Measurements from ENCODE around the gene ANKIB1. TPM values are rescaled to one million over a fixed set of nuclear protein-coding genes. Genes with fewer than 3 reads are reported as not detected.
A peak's percentile ranks its signal among the peaks of the same experiment; 100 is the strongest.
"Not testable (repeated sequence)": the region's sequence is repeated elsewhere in the genome, so short reads cannot be mapped to it uniquely, and the experiment has no call there.

The ANKIB1 gene
- polyA plus RNA-seq, 2 of the 4 experiments (the other 2 are of a cell fraction), result 20.7 to 59.5 TPM

- H3K9me3 ChIP-seq; DNase-seq (ENCODE audit: low read depth in 1 of 2, low spot score in 1 of 2); H3K4me2 ChIP-seq; H3K27ac ChIP-seq; ATAC-seq; POLR2A ChIA-PET; H3K4me3 ChIP-seq; H3K4me1 ChIP-seq; FAIRE-seq: not testable (repeated sequence)
- 75% methylated on average over 6 of the region's 6 CpGs for WGBS (ENCODE audit: missing lambda C conversion rate)
- CTCF ChIA-PET, result interaction anchor here (2.1 to 8.0 kb wide), 2 partner anchors 14 to 37 kb away, joined by 6 to 63 read pairs; partner anchors contain the start of gene GATAD1
Measured at GRCh38 chr7:92410162-92410561, 164.4 kb downstream of the ANKIB1 start.

- ATAC-seq (peak; percentile 38 to 42; a peak in 3 of 6 replicates), DNase-seq (ENCODE audit: low read depth in 1 of 2, low spot score in 1 of 2) (no peak), FAIRE-seq (no peak)
- WGBS (ENCODE audit: missing lambda C conversion rate), result 52% methylated on average over 11 of the region's 11 CpGs
- H3K4me2 ChIP-seq, result peak overlapping the region; percentile 27
- H3K27ac ChIP-seq, result no peak overlapping the region
- no peak overlapping the region for H3K4me3 ChIP-seq
- POLR2A ChIA-PET, result no interaction called here
- H3K4me1 ChIP-seq, result no peaks in the 10 kb centered on the region
- H3K9me3 ChIP-seq, result no peaks in the 10 kb centered on the region
- CTCF ChIA-PET, result interaction anchor here (0.6 to 8.0 kb wide), 3 partner anchors 11 to 85 kb away, joined by 4 to 63 read pairs (median 4); no protein-coding TSS in a partner anchor
- no peak for TF ChIP-seq EHMT2 (IDR thresholded peaks at IDR 0.05; ENCODE audit: low read depth)
- TF ChIP-seq SMC3 (IDR thresholded peaks at IDR 0.05), result no peak
- no peak for TF ChIP-seq SREBF2 (IDR thresholded peaks at IDR 0.05)
- TF ChIP-seq, protein P1, sequence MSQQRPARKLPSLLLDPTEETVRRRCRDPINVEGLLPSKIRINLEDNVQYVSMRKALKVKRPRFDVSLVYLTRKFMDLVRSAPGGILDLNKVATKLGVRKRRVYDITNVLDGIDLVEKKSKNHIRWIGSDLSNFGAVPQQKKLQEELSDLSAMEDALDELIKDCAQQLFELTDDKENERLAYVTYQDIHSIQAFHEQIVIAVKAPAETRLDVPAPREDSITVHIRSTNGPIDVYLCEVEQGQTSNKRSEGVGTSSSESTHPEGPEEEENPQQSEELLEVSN (IDR thresholded peaks at IDR 0.05; ENCODE audit: borderline replicate concordance, low read depth), result no peak
- no peak for TF ChIP-seq JUN (IDR thresholded peaks at IDR 0.05)
- TF ChIP-seq MAFK (IDR thresholded peaks at IDR 0.05; ENCODE audit: partially characterized antibody), result no peak
- TF ChIP-seq, protein P2, sequence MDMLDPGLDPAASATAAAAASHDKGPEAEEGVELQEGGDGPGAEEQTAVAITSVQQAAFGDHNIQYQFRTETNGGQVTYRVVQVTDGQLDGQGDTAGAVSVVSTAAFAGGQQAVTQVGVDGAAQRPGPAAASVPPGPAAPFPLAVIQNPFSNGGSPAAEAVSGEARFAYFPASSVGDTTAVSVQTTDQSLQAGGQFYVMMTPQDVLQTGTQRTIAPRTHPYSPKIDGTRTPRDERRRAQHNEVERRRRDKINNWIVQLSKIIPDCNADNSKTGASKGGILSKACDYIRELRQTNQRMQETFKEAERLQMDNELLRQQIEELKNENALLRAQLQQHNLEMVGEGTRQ (IDR thresholded peaks at IDR 0.05), result no peak
- no peak for TF ChIP-seq HEYL (CRISPR knock-in tag; IDR thresholded peaks at IDR 0.05)
- TF ChIP-seq FOSL2 (IDR thresholded peaks at IDR 0.05), result no peak
- no peak for TF ChIP-seq FOSL2 (CRISPR knock-in tag; IDR thresholded peaks at IDR 0.05)
- no peak for TF ChIP-seq CTCF (IDR thresholded peaks at IDR 0.05)
- no peak for TF ChIP-seq NFE2L2 (conservative IDR thresholded peaks at IDR 0.05; ENCODE audit: low read length)
- TF ChIP-seq RARB (CRISPR knock-in tag; IDR thresholded peaks at IDR 0.05), result no peak
- TF ChIP-seq HES2 (IDR thresholded peaks at IDR 0.05), result no peak
- no peak for TF ChIP-seq RAD21 (conservative IDR thresholded peaks at IDR 0.05 in 1 of 2, IDR thresholded peaks at IDR 0.05 in 1 of 2)
- TF ChIP-seq, protein P3, sequence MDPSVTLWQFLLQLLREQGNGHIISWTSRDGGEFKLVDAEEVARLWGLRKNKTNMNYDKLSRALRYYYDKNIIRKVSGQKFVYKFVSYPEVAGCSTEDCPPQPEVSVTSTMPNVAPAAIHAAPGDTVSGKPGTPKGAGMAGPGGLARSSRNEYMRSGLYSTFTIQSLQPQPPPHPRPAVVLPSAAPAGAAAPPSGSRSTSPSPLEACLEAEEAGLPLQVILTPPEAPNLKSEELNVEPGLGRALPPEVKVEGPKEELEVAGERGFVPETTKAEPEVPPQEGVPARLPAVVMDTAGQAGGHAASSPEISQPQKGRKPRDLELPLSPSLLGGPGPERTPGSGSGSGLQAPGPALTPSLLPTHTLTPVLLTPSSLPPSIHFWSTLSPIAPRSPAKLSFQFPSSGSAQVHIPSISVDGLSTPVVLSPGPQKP (IDR thresholded peaks at IDR 0.05; ENCODE audit: low read depth, low read length), result no peak
- no peak for TF ChIP-seq MYC (IDR thresholded peaks at IDR 0.05; ENCODE audit: borderline replicate concordance, low read length)
- TF ChIP-seq CHD2 (IDR thresholded peaks at IDR 0.05; ENCODE audit: low read length, partially characterized antibody), result no peak
- no peak for TF ChIP-seq TP53 (CRISPR knock-in tag; IDR thresholded peaks at IDR 0.05)
Measured at GRCh38 chr7:92412745-92413144, 167.0 kb downstream of the ANKIB1 start.

DNA sequence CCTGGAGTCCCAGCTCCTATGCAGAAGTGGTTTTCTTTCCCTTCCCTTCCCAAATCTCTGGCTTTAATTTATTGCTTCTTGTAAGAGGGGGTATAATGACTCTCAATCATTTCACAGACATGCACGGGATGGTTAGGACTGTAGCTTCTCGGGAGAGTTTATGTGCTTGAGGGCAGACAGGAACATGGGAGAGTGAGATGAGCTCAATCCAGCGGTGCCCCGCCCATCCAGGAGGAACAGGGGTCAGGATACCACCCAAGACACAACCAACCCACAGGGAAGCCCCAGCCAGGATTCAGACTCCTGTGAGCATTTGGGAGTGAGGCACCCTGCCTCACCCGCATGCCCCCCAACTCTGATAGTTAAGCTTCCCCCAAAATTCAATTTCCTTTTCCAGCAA, 167.8 kb downstream of the ANKIB1 start:
- FAIRE-seq (no peak), ATAC-seq (peak in 1 of 2 experiments; percentile 37; a peak in 2 of 6 replicates), DNase-seq (ENCODE audit: low read depth in 1 of 2, low spot score in 1 of 2) (no peak)
- ChIA-PET POLR2A (interaction anchor here (0.8 kb wide), 1 partner anchor 34 kb away, joined by 4 read pairs; the partner anchor contains the start of gene GATAD1), CTCF (interaction anchor here (0.8 to 8.0 kb wide), 4 partner anchors 10 to 35 kb away, joined by 3 to 63 read pairs (median 6); partner anchors contain the start of gene GATAD1)
- Histone ChIP-seq H3K27ac (no peak overlapping the region), H3K9me3 (no peaks in the 10 kb centered on the region), H3K4me2 (no peak overlapping the region), H3K4me3 (no peak overlapping the region), H3K4me1 (no peaks in the 10 kb centered on the region)
- 43% methylated on average over 3 of the region's 5 CpGs for WGBS (ENCODE audit: missing lambda C conversion rate)
- TF ChIP-seq, protein P4, sequence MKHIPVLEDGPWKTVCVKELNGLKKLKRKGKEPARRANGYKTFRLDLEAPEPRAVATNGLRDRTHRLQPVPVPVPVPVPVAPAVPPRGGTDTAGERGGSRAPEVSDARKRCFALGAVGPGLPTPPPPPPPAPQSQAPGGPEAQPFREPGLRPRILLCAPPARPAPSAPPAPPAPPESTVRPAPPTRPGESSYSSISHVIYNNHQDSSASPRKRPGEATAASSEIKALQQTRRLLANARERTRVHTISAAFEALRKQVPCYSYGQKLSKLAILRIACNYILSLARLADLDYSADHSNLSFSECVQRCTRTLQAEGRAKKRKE (CRISPR knock-in tag; IDR thresholded peaks at IDR 0.05; ENCODE audit: low read depth), result no peak
- TF ChIP-seq ZFP36 (IDR thresholded peaks at IDR 0.05; ENCODE audit: borderline replicate concordance, partially characterized antibody), result no peak
- TF ChIP-seq FOSL2 (IDR thresholded peaks at IDR 0.05), result no peak
- no peak for TF ChIP-seq FOSL2 (CRISPR knock-in tag; IDR thresholded peaks at IDR 0.05)
- no peak for TF ChIP-seq FOSB (CRISPR knock-in tag; IDR thresholded peaks at IDR 0.05)
- TF ChIP-seq RARB (CRISPR knock-in tag; IDR thresholded peaks at IDR 0.05), result no peak
- TF ChIP-seq RAD21 (conservative IDR thresholded peaks at IDR 0.05 in 1 of 2, IDR thresholded peaks at IDR 0.05 in 1 of 2), result no peak
- TF ChIP-seq CHD2 (IDR thresholded peaks at IDR 0.05; ENCODE audit: low read length, partially characterized antibody), result no peak
- TF ChIP-seq, protein P5, sequence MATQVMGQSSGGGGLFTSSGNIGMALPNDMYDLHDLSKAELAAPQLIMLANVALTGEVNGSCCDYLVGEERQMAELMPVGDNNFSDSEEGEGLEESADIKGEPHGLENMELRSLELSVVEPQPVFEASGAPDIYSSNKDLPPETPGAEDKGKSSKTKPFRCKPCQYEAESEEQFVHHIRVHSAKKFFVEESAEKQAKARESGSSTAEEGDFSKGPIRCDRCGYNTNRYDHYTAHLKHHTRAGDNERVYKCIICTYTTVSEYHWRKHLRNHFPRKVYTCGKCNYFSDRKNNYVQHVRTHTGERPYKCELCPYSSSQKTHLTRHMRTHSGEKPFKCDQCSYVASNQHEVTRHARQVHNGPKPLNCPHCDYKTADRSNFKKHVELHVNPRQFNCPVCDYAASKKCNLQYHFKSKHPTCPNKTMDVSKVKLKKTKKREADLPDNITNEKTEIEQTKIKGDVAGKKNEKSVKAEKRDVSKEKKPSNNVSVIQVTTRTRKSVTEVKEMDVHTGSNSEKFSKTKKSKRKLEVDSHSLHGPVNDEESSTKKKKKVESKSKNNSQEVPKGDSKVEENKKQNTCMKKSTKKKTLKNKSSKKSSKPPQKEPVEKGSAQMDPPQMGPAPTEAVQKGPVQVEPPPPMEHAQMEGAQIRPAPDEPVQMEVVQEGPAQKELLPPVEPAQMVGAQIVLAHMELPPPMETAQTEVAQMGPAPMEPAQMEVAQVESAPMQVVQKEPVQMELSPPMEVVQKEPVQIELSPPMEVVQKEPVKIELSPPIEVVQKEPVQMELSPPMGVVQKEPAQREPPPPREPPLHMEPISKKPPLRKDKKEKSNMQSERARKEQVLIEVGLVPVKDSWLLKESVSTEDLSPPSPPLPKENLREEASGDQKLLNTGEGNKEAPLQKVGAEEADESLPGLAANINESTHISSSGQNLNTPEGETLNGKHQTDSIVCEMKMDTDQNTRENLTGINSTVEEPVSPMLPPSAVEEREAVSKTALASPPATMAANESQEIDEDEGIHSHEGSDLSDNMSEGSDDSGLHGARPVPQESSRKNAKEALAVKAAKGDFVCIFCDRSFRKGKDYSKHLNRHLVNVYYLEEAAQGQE (IDR thresholded peaks at IDR 0.05), result no peak
- no peak for TF ChIP-seq EP300 (IDR thresholded peaks at IDR 0.05)

Data from A549 (cell line).